ENCODE data around the gene IFNL1.

The IFNL1 gene

DNA sequence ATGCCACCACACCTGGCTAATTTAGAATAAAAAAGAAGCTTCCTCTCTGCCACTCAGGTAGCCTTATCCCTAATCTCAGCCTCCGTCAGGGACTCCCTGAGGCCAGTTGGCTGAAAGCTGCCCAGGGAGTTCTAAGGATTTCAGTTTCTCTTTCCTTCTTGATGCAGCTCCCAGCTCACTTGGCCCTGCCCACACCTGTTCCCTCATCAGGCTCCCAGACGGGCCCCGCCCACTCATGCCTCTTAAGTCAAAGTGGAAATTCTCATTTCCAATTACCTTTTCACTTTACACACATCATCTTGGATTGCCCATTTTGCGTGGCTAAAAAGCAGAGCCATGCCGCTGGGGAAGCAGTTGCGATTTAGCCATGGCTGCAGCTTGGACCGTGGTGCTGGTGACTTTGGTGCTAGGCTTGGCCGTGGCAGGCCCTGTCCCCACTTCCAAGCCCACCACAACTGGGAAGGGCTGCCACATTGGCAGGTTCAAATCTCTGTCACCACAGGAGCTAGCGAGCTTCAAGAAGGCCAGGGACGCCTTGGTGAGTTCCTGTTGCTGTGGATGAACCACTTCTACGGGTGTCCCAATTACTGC lies at the start of gene IFNL1:
TSS of gene IFNL1 (plus strand) at position 353 of the 591 bp plus-strand sequence. CDS start at position 368, 15 bp downstream.
- Histone ChIP-seq H3K27me3 (ENCODE audit: control insufficient read depth, insufficient read depth, low read length) (peaks cover 2% of the 10 kb centered on the region), H3K9me3 (ENCODE audit: control insufficient read depth, low read length) (no peaks in the 10 kb centered on the region), H3K4me1 (ENCODE audit: control insufficient read depth, insufficient read depth, low read length) (no peaks in the 10 kb centered on the region), H3K9ac (ENCODE audit: low read length) (no peak within 1 kb of the TSS), H3K36me3 (ENCODE audit: control insufficient read depth, insufficient read depth, low read length) (no peaks in the 10 kb centered on the region), H3K4me3 (ENCODE audit: low read length) (no peak within 1 kb of the TSS)

DNA sequence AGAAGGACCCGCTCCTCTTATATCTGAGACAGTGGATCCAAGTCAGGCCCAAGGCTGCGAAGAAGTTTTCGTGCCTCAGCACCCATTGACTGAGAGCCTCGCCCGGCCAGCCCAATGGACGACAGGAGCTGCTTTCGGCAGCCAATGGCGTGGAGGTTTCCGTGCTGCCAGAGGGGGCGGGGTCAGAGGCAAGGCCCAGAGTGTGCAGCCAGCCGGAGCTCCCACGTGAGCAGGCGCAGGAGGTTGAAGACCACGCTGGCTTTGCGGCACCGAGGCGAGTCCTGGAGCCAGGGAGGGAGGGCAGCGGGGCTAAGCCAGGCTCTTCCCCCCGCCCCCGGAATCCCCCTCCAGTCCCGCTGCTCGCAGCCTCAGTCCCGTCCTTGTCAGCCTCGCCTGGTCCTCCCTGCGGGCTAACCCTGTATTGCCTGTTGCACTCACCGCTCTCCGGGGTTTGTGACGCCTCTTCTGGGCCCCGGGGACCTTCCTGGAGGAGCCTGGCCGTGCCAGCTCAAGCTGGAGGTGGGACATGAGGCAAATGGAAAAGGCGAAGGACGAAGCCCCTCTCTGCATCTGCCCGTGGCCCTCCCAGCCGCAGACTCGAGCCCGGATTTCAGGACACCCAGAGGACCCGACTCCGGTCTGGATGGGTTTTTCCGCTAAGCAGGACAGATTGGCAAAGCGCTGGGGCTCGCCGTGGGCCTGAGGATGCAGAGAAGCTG lies 49.1 kb upstream of the IFNL1 start:
- Histone ChIP-seq H3K9me3 (ENCODE audit: control insufficient read depth, low read length) (no peaks in the 10 kb centered on the region), H3K4me3 (ENCODE audit: low read length) (no peak overlapping the region), H3K9ac (ENCODE audit: low read length) (no peak overlapping the region), H3K27me3 (ENCODE audit: control insufficient read depth, insufficient read depth, low read length) (peaks cover 26% of the 10 kb centered on the region), H3K4me1 (ENCODE audit: control insufficient read depth, insufficient read depth, low read length) (no peaks in the 10 kb centered on the region), H3K36me3 (ENCODE audit: control insufficient read depth, insufficient read depth, low read length) (no peaks in the 10 kb centered on the region)

DNA sequence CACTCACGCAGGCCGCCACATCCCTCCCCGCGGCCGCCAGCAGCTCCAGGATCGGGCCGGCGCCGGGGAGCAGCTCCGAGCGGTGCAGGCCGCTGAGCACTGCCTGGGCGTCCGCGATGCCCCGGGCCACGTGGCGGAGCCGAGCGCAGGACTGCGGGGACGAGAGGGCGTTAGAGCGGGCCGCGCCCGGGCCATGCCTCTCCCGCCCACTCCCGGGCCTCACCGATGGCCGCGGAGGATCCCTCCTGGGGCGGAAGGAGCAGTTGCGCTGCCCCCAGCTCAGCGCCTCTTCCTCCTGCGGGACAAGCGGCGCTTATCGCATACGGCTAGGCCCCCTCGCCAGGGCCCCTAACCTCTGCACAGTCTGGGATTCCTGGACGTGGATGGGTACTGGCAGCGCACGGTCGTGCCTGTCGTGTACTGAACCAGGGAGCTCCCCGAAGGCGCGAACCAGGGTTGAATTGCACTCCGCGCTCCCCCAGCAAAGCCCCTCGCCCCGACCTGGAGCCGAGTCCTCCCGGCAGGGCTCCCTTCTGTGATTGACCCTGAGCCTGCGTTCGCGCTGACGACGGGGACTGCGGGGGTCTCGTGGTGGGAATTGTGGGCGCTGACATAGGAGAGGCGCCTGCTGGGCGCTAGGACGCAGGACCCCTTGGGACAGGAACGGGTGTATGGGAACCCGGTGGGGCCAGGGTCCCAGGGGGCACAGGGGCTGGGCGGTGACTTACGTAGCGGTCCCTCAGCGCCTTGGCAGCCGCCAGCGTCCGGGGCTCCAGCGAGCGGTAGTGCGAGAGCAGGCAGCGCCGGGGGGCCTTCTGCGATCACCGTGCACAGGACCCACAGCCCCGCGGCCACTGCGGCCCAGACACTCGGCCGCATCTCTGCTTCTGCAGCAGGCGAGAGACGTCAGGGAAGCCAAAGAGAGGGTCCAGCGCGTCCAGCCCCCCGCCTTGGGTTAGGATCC lies 48.2 kb upstream of the IFNL1 start:
- Histone ChIP-seq H3K4me1 (ENCODE audit: control insufficient read depth, insufficient read depth, low read length) (no peaks in the 10 kb centered on the region), H3K9ac (ENCODE audit: low read length) (no peak overlapping the region), H3K27me3 (ENCODE audit: control insufficient read depth, insufficient read depth, low read length) (peaks cover 26% of the 10 kb centered on the region), H3K36me3 (ENCODE audit: control insufficient read depth, insufficient read depth, low read length) (no peaks in the 10 kb centered on the region), H3K9me3 (ENCODE audit: control insufficient read depth, low read length) (no peaks in the 10 kb centered on the region), H3K4me3 (ENCODE audit: low read length) (no peak overlapping the region)

DNA sequence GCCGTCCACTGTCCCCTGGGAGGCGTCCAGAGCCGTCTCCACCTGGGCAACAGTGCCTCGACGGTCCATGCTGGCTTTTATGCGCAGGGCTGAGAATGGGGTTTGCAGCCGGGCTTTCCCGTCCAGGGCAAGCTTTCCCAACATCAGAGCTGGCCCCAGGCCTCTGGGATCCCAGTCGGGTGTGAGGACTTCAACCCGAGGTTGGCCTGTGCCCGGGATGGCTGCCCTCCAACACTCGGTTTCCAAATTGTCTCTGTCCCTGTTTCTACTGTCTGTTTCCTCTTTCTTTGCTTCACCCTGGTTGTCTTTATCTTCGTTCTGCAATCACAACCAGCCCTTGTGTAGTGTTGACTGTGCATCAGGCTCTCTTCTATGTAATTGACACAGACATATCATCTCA lies 47.4 kb upstream of the IFNL1 start, which contains the start of gene IFNL4:
TSS of gene IFNL4 (minus strand) at position 51 of the 400 bp plus-strand sequence.
- no peaks in the 10 kb centered on the region for H3K4me1 ChIP-seq (ENCODE audit: control insufficient read depth, insufficient read depth, low read length)
- H3K4me3 ChIP-seq (ENCODE audit: low read length): no peak within 1 kb of the TSS
- no peaks in the 10 kb centered on the region for H3K36me3 ChIP-seq (ENCODE audit: control insufficient read depth, insufficient read depth, low read length)
- no peak within 1 kb of the TSS for H3K9ac ChIP-seq (ENCODE audit: low read length)
- peaks cover 26% of the 10 kb centered on the region for H3K27me3 ChIP-seq (ENCODE audit: control insufficient read depth, insufficient read depth, low read length)
- H3K9me3 ChIP-seq (ENCODE audit: control insufficient read depth, low read length): no peaks in the 10 kb centered on the region

DNA sequence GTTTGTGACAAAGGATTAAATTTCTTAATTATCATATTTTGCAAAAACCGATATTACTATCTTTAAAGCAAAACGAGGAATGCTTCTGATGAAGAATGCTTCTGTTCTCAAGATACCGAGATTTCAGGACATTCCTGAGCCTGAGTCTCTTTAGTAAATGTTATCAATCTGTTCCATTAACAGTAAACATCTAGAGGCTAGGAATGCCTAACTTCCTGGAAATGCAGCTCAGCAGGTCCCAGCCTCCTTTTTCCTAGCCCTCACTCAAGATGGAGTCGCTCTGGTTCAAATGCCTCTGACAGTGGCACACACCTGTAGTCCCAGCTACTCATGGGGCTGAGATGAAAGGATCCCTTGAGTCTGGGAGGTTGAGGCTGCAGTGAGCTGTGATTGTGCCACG lies 45.1 kb upstream of the IFNL1 start:
- no peak overlapping the region for H3K4me3 ChIP-seq (ENCODE audit: low read length)
- peaks cover 26% of the 10 kb centered on the region for H3K27me3 ChIP-seq (ENCODE audit: control insufficient read depth, insufficient read depth, low read length)

DNA sequence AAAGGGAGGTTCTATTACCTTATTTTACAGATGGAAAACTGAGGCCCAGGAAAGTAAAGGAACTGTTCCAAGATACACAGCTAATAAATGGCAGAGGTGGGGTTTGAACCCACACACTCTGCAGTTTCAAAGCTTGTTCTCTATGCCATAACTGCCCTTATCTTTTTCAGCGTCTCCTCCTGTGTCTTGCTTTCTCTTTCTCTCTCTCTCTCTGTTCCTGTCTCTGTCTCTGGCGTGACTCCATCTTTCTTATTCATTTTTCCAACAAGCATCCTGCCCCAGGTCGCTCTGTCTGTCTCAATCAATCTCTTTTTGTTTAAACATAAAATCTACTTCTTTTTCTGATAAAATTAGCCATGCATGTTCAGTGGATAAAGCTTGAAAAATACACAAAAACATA lies 44.4 kb upstream of the IFNL1 start:
- Histone ChIP-seq H3K27me3 (ENCODE audit: control insufficient read depth, insufficient read depth, low read length) (peaks cover 26% of the 10 kb centered on the region), H3K9me3 (ENCODE audit: control insufficient read depth, low read length) (no peaks in the 10 kb centered on the region), H3K36me3 (ENCODE audit: control insufficient read depth, insufficient read depth, low read length) (no peaks in the 10 kb centered on the region), H3K4me1 (ENCODE audit: control insufficient read depth, insufficient read depth, low read length) (no peaks in the 10 kb centered on the region), H3K9ac (ENCODE audit: low read length) (no peak overlapping the region), H3K4me3 (ENCODE audit: low read length) (no peak overlapping the region)

More for the DNA sequence above, 45.1 kb upstream of the IFNL1 start:
- H3K4me1 ChIP-seq (ENCODE audit: control insufficient read depth, insufficient read depth, low read length): no peaks in the 10 kb centered on the region
- no peak overlapping the region for H3K9ac ChIP-seq (ENCODE audit: low read length)
- no peaks in the 10 kb centered on the region for H3K9me3 ChIP-seq (ENCODE audit: control insufficient read depth, low read length)
- H3K36me3 ChIP-seq (ENCODE audit: control insufficient read depth, insufficient read depth, low read length): no peaks in the 10 kb centered on the region

DNA sequence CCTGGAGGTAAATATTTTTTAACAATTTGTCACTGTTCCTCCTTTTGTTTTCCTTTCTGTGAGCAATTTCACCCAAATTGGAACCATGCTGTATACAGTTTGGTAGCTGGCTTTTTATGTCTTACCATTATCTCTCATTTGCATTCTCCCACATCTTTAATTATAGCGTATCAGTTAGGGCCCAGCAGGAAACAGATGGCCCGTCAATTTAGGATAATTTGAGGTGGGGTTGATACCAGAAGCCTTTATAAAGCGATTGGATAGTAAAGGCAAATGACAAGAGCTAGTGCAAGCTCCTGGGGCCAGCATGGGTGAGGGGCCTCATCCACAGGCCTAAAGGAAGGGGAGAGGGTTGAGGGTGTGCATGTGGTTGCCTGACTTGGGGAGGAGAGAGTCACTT lies 43.7 kb upstream of the IFNL1 start:
- Histone ChIP-seq H3K27me3 (ENCODE audit: control insufficient read depth, insufficient read depth, low read length) (peaks cover 19% of the 10 kb centered on the region), H3K4me3 (ENCODE audit: low read length) (no peak overlapping the region), H3K4me1 (ENCODE audit: control insufficient read depth, insufficient read depth, low read length) (no peaks in the 10 kb centered on the region), H3K9ac (ENCODE audit: low read length) (no peak overlapping the region), H3K36me3 (ENCODE audit: control insufficient read depth, insufficient read depth, low read length) (no peaks in the 10 kb centered on the region), H3K9me3 (ENCODE audit: control insufficient read depth, low read length) (no peaks in the 10 kb centered on the region)

DNA sequence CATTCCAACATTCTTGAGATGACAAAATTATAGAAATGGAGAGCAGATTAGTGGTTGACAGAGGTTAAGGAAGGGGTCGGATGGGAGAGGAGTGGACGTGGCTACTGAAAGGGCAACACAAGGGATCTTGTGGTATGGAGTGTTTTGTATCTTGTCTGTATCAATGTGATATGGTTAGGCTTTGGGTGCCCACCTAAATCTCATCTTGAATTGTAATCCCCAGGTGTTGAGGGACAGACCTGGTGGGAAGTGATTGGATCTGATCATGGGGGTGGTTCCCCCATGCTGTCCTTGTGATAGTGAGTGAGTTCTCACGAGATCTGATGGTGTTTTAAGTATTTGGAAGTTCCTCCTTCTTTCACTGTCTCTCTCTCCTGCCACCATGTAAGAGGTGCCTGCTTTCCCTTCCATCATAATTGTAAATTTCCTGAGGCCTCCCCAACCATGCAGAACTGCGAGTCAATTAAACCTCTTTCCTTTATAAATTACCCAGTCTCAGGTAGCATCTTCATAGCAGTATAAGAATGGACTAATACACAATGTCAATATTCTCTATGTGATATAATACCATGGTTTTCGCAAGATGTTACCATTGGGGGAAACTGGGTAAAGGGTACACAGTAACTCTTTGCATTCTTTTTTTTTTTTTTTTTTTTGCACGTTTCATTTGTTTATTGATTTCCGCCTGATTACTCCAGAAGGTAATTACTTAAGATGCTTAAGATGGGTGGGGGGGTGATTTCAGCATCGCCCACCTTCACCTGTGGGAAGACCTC lies 42.6 kb upstream of the IFNL1 start:
- Histone ChIP-seq H3K9ac (ENCODE audit: low read length) (no peak overlapping the region), H3K27me3 (ENCODE audit: control insufficient read depth, insufficient read depth, low read length) (peaks cover 8% of the 10 kb centered on the region), H3K4me3 (ENCODE audit: low read length) (no peak overlapping the region), H3K36me3 (ENCODE audit: control insufficient read depth, insufficient read depth, low read length) (no peaks in the 10 kb centered on the region), H3K4me1 (ENCODE audit: control insufficient read depth, insufficient read depth, low read length) (no peaks in the 10 kb centered on the region), H3K9me3 (ENCODE audit: control insufficient read depth, low read length) (no peaks in the 10 kb centered on the region)

DNA sequence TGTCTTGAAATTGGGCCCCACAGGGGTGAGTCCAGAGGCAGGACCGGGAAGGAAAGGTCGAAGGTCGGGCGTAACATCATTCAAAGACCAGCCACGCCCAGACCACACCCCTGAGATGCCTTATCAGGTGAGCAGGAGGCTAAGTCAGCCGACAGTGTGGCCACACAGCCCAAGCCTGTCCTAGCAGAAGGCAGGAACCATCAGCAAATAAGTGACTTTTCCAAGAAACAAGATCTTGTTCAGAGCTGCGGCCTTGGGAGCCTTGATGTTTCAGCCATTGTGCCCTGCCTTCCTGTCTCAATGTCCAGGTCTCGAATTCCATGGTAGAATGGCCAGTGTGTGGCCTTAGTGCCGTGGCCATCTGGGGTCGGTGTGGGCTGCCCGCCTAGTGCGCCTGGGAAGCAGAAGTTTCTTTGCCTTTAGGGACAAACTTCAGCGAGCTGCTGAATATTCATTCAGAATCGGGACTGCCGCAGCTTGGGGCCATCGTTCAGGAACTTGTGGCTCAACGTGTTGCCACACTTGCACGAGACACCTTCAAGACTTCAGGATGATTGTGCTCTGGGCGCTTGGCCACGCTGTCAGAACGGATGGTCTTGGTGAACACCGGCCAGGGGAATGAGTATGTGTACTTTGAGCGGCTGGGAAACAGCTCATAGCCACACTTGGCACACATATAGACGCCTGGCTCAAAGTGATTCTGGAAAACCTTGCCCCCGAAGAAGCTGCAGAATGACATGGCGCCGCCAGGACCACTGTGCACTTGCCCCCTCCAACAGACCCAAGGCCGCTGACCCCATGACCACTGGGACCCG lies 41.5 kb upstream of the IFNL1 start:
- no peaks in the 10 kb centered on the region for H3K4me1 ChIP-seq (ENCODE audit: control insufficient read depth, insufficient read depth, low read length)
- no peak overlapping the region for H3K4me3 ChIP-seq (ENCODE audit: low read length)
- no peaks in the 10 kb centered on the region for H3K36me3 ChIP-seq (ENCODE audit: control insufficient read depth, insufficient read depth, low read length)
- no peak overlapping the region for H3K9ac ChIP-seq (ENCODE audit: low read length)
- H3K27me3 ChIP-seq (ENCODE audit: control insufficient read depth, insufficient read depth, low read length): no peaks in the 10 kb centered on the region
- no peaks in the 10 kb centered on the region for H3K9me3 ChIP-seq (ENCODE audit: control insufficient read depth, low read length)

DNA sequence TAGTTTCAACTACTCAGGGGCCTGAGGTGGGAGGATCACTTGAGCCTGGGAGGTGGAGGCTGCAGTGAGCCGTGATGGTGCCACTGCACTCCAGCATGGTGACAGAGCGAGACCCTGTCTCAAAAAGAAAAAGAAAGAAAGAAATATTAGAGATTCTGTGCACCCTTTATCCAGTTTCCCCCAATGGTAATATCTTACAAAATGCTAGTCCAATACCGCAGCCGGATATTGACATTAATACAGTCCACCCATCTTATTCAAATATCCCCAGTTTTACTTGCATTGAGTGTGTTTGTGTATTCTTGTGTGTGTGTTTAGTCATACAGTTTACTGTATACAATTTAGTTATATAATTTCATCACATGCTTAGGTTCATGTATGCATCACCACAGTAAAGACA lies 39.0 kb upstream of the IFNL1 start:
- Histone ChIP-seq H3K9me3 (ENCODE audit: control insufficient read depth, low read length) (no peaks in the 10 kb centered on the region), H3K27me3 (ENCODE audit: control insufficient read depth, insufficient read depth, low read length) (peaks cover 11% of the 10 kb centered on the region), H3K4me3 (ENCODE audit: low read length) (no peak overlapping the region), H3K9ac (ENCODE audit: low read length) (no peak overlapping the region), H3K4me1 (ENCODE audit: control insufficient read depth, insufficient read depth, low read length) (no peaks in the 10 kb centered on the region), H3K36me3 (ENCODE audit: control insufficient read depth, insufficient read depth, low read length) (no peaks in the 10 kb centered on the region)

DNA sequence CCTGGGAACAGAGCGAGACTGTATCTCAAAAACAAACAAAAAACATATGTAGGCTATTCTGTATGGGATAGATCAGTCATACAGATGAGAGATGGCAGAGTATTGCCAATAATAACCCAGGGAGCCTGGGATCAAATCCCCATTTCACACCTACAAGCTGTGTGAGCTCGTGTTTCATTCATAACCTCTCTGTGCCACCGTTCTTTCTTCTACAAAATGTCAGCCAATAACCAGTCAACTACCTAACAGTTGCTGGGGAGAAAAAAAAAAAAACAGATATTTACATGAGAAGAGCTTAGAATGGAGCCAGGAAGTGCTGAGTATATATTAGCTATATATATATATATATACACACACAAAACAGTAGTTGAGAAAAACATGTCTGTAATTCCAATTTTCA lies 34.5 kb upstream of the IFNL1 start:
- Histone ChIP-seq H3K4me3 (ENCODE audit: low read length) (no peak overlapping the region), H3K36me3 (ENCODE audit: control insufficient read depth, insufficient read depth, low read length) (no peaks in the 10 kb centered on the region), H3K27me3 (ENCODE audit: control insufficient read depth, insufficient read depth, low read length) (peaks cover 44% of the 10 kb centered on the region), H3K4me1 (ENCODE audit: control insufficient read depth, insufficient read depth, low read length) (peaks cover 7% of the 10 kb centered on the region), H3K9me3 (ENCODE audit: control insufficient read depth, low read length) (no peaks in the 10 kb centered on the region), H3K9ac (ENCODE audit: low read length) (no peak overlapping the region)
